ENCODE data around the gene SPR.
A peak's percentile ranks its signal among the peaks of the same experiment; 100 is the strongest.

SPR gene

GRCh38 chr2:72917138-72917876 lies 30.1 kb downstream of the SPR start, which contains the start of gene EMX1:
Gene EMX1, plus strand, starts transcription at chr2:72917519. Its CDS starts 334 bp downstream, at chr2:72917853.
- peak within 1 kb of the TSS; percentile 70 for H3K4me3 Mint-ChIP-seq
- peaks cover 73% of the 10 kb centered on the region for H3K27me3 Mint-ChIP-seq
- no peaks in the 10 kb centered on the region for H3K36me3 Mint-ChIP-seq (ENCODE audit: low read depth)
- H3K4me1 Mint-ChIP-seq (ENCODE audit: low read depth), result peaks cover 37% of the 10 kb centered on the region
- H3K27ac Mint-ChIP-seq, result no peak within 1 kb of the TSS
- H3K9me3 Mint-ChIP-seq, result no peaks in the 10 kb centered on the region

GRCh38 chr2:72917877-72918553 lies 30.8 kb downstream of the SPR start:
- Mint-ChIP-seq H3K27ac (no peak overlapping the region), H3K4me1 (ENCODE audit: low read depth) (peaks cover 37% of the 10 kb centered on the region), H3K36me3 (ENCODE audit: low read depth) (no peaks in the 10 kb centered on the region), H3K27me3 (peaks cover 75% of the 10 kb centered on the region), H3K9me3 (no peaks in the 10 kb centered on the region), H3K4me3 (no peak overlapping the region)

DNA sequence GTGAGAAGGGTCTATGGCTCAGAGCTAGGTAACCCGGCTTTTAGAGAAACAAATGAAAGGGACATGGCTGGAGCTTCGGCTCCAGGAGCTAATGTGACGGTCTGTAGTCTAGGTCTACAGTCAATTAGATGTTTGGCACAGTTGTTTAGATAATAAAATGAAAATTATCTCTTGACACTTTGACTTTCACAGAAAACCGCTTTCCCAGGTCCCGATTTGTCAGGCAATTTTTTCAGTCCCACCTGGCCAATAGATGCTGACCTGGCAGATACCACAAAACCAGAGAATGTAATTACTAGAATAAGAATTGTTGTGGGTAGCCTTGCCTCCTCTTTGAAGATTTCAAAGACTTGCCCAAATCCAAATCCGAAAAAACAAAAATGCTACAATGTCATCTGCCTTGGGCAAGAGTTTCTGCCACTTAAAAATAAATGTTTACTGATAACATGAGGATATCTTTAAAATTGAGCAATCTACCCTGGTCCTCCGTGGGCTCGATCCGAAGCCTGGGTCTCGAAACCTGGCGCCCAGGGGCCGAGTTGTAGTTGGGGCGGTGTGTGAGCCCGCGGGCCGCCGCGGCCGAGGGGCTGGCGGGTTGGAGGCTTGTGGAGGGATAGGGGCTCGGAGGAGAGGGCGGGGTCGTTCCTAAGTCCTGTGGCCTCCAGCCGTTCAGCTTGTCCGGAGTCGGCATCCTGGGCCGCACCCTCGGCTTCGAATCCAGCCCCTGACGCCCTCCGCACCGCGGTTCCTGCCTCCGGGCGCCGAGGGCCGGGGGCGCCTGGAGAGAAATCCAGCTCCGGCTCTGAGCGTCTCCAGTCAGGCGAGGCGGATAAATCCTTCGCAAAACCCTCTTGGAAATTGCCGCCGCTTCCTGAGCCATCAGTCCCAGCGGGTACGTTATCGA lies 32.5 kb downstream of the SPR start:
- peaks cover 43% of the 10 kb centered on the region for H3K4me1 Mint-ChIP-seq (ENCODE audit: low read depth)
- H3K36me3 Mint-ChIP-seq (ENCODE audit: low read depth), result no peaks in the 10 kb centered on the region
- H3K4me3 Mint-ChIP-seq, result peak overlapping the region; percentile 52
- H3K9me3 Mint-ChIP-seq, result no peaks in the 10 kb centered on the region
- no peak overlapping the region for H3K27ac Mint-ChIP-seq
- peaks cover 70% of the 10 kb centered on the region for H3K27me3 Mint-ChIP-seq

- H3K4me1 Mint-ChIP-seq (ENCODE audit: low read depth), result peaks cover 41% of the 10 kb centered on the region
- no peaks in the 10 kb centered on the region for H3K9me3 Mint-ChIP-seq
- no peak overlapping the region for H3K27ac Mint-ChIP-seq
- H3K27me3 Mint-ChIP-seq, result peaks cover 61% of the 10 kb centered on the region
- peak overlapping the region; percentile 52 for H3K4me3 Mint-ChIP-seq
- no peaks in the 10 kb centered on the region for H3K36me3 Mint-ChIP-seq (ENCODE audit: low read depth)
These were observed 33.3 kb downstream of the SPR start for GRCh38 chr2:72920318-72921087.

- Mint-ChIP-seq H3K36me3 (ENCODE audit: low read depth) (no peaks in the 10 kb centered on the region), H3K27me3 (peaks cover 57% of the 10 kb centered on the region), H3K9me3 (no peaks in the 10 kb centered on the region), H3K27ac (no peak overlapping the region), H3K4me3 (no peak overlapping the region), H3K4me1 (ENCODE audit: low read depth) (peaks cover 41% of the 10 kb centered on the region)
These were observed 34.1 kb downstream of the SPR start for GRCh38 chr2:72921088-72921851.

DNA sequence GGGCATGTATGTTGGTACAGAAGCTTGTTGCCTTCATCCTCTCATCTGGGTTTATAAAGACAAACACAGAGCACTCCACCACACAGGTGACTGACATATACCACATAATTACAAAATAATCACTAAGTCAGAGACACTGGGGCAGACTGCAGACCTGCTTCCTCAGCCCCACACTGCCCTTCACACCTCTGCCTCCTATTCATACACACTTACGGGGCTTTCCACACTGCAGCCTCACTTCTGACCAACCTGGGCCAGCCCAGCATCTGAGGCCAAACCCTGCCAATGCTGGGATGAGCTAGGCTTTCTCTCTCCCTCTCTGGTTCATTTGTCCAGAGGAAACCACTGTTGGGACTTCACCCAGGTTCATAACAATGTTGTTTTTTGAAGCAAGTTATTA lies 34.6 kb downstream of the SPR start:
- Mint-ChIP-seq H3K27ac (no peak overlapping the region), H3K36me3 (ENCODE audit: low read depth) (no peaks in the 10 kb centered on the region), H3K4me1 (ENCODE audit: low read depth) (peaks cover 38% of the 10 kb centered on the region), H3K4me3 (no peak overlapping the region), H3K9me3 (no peaks in the 10 kb centered on the region), H3K27me3 (peaks cover 54% of the 10 kb centered on the region)

DNA sequence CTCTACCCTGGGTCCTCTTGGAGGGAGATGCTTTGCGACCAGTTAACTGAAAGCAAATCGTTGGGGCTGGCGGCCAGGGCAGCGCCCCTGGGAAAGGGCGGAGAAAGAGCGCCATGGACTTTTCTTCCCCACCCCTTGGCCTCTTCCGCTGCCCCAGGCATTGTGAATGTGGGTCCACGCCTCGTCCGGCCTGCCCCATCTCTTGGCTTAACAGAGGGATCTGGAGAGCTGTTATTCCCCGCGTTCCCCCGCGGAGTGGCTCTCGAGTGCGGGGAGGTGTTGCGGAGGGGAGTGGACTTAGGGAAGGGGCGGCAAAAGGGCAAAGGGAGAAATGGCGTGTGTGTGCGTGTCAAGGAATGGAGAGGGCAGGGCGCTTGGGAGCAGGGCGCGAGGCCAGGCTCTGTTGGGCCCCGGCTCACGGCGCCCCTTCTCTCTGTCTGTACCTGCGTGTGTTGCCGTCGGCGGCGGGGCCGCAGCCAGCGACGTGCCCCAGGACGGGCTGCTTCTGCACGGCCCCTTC lies 36.7 kb downstream of the SPR start:
- Mint-ChIP-seq H3K27ac (no peak overlapping the region), H3K27me3 (peaks cover 45% of the 10 kb centered on the region), H3K4me3 (no peak overlapping the region), H3K4me1 (ENCODE audit: low read depth) (peaks cover 28% of the 10 kb centered on the region), H3K36me3 (ENCODE audit: low read depth) (no peaks in the 10 kb centered on the region), H3K9me3 (no peaks in the 10 kb centered on the region)

DNA sequence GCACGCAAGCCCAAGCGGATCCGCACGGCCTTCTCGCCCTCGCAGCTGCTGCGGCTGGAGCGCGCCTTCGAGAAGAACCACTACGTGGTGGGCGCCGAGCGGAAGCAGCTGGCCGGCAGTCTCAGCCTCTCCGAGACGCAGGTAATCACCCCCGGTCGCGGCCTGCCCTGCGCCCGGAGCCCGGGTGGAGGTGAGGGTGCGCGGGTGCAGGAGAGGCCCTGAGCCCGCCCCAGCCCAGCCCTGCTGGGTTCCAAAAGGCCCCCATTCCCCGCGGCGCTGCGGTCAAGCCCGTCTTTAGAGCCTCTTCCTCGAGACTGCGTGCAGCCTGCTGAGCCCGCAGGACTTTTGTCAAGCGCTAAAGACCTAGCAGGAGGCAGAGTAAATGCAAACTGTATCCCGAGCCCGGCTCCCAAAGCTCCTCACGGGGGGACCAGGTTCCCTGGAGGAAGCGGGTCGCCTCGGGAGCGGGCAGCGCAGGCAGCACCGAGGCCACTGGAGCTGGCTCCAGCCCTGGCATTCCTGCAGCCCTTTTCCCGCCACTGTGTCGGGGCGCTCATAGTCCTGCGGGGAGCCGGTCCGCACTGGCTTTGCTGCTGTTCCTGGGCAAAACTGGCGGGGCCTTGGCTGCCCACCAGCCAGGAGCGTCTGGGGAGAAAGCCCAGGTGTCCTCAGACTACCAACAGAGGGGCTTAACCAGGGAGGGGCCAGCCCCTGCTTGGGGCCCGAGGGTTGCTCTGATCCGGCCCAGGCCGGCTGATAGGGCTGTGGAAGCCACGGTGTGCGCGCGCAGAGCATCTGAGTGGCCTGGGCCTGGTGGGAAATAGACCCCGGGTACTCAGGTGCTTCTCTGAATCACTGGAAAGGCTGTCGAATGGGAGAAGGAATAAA lies 37.4 kb downstream of the SPR start:
- Mint-ChIP-seq H3K4me3 (no peak overlapping the region), H3K27me3 (peaks cover 38% of the 10 kb centered on the region), H3K9me3 (no peaks in the 10 kb centered on the region), H3K4me1 (ENCODE audit: low read depth) (peaks cover 21% of the 10 kb centered on the region), H3K36me3 (ENCODE audit: low read depth) (no peaks in the 10 kb centered on the region), H3K27ac (no peak overlapping the region)

DNA sequence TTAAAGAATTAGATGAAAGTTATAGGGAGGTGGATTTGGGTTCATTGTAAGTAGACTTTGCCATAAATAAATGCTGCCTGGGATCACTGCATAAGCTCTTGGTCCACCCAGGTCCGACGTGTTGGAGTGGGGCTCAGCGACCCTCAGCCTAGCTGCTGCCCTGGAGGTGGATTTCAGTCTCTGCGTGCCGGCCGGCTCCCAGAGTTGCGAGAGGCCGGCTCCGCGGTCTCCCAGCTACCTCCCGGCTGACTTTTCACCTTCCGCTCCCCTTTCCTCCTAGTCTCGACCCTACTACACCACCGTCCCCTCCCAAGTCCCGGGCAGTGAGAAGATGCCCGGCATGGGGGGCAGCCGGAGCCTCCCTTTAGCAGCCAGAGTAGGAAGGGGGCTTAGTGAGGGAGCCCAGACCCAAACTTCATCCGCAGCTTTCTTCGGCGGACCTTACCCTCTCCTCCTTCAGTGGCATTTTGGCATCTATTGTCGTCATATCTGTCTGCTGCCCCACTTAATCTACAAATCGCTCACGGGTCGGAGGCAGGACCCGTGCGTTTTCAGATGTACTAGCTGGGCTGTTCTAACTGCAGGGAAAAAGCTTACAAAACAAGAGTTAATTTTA lies 38.2 kb downstream of the SPR start:
- no peak overlapping the region for H3K27ac Mint-ChIP-seq
- no peaks in the 10 kb centered on the region for H3K36me3 Mint-ChIP-seq (ENCODE audit: low read depth)
- no peaks in the 10 kb centered on the region for H3K9me3 Mint-ChIP-seq
- H3K27me3 Mint-ChIP-seq, result peaks cover 33% of the 10 kb centered on the region
- H3K4me1 Mint-ChIP-seq (ENCODE audit: low read depth), result peaks cover 15% of the 10 kb centered on the region
- H3K4me3 Mint-ChIP-seq, result no peak overlapping the region

DNA sequence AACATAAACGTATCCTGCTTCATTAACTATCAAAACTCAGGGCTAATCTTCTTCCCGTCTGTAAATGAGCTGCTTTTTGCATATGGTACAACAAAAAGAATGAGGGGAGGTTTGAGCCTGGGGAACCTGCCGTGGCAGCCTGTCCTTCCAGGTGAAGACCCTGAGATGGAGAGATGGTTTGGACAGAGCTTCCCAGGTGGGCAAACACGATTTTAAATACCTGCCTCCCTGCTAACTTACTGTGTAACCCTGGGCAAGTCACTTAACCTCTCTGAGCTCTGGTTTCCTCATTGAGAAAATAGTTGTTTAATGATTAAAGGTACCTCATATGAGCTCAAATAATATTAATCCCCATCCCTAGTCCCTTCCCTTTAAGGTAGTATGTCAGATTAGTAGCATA lies 39.2 kb downstream of the SPR start:
- Mint-ChIP-seq H3K36me3 (ENCODE audit: low read depth) (no peaks in the 10 kb centered on the region), H3K4me3 (no peak overlapping the region), H3K9me3 (no peaks in the 10 kb centered on the region), H3K27ac (no peak overlapping the region), H3K27me3 (peaks cover 30% of the 10 kb centered on the region), H3K4me1 (ENCODE audit: low read depth) (peaks cover 13% of the 10 kb centered on the region)

- H3K4me1 Mint-ChIP-seq (ENCODE audit: low read depth), result peaks cover 13% of the 10 kb centered on the region
- no peak overlapping the region for H3K27ac Mint-ChIP-seq
- no peaks in the 10 kb centered on the region for H3K36me3 Mint-ChIP-seq (ENCODE audit: low read depth)
- peaks cover 24% of the 10 kb centered on the region for H3K27me3 Mint-ChIP-seq
- H3K4me3 Mint-ChIP-seq, result no peak overlapping the region
- no peaks in the 10 kb centered on the region for H3K9me3 Mint-ChIP-seq
These were observed 39.7 kb downstream of the SPR start for GRCh38 chr2:72926811-72927465.
